Smooth muscle cell (in vitro differentiated cells): Measurements from ENCODE around the gene ALDH3A2. TPM values are rescaled to one million over a fixed set of nuclear protein-coding genes. Genes with fewer than 3 reads are reported as not detected.

Experiments
- DNase-seq: peaks from one replicate; lab custom pipeline; 2025; ENCODE audit not compliant: unreplicated experiment; lab: John Stamatoyannopoulos, UW
- H2AFZ ChIP-seq: fragments of 200-600 bp; sonication (generic); 2 replicates; pipeline ENCODE4 v1.6.0; 2016; ENCODE audit warnings: antibody characterized with exemption, low read depth, mild to moderate bottlenecking
- H3F3A ChIP-seq: fragments of 200-600 bp; sonication (generic); 2 replicates; pipeline ENCODE4 v1.6.0; 2017; ENCODE audit warnings: antibody characterized with exemption, low read depth
- H3K27ac ChIP-seq: fragments of 200-600 bp; sonication (generic); 2 replicates; pipeline ENCODE4 v1.5.1; 2016; ENCODE audit warnings: low read depth, mild to moderate bottlenecking
- H3K27me3 ChIP-seq: fragments of 200-600 bp; sonication (generic); 2 replicates; pipeline ENCODE4 v1.6.1; 2016; ENCODE audit warnings: low read depth, mild to moderate bottlenecking
- H3K36me3 ChIP-seq: fragments of 200-600 bp; sonication (generic); 2 replicates; pipeline ENCODE4 v1.5.1; 2016; ENCODE audit warnings: low read depth
- H3K4me1 ChIP-seq: fragments of 200-600 bp; sonication (generic); 2 replicates; pipeline ENCODE4 v1.5.1; 2016; ENCODE audit warnings: low read depth
- H3K4me2 ChIP-seq: fragments of 200-600 bp; sonication (generic); 2 replicates; pipeline ENCODE4 v1.6.0; 2016; ENCODE audit warnings: mild to moderate bottlenecking
- H3K4me3 ChIP-seq: fragments of 200-600 bp; sonication (generic); 2 replicates; pipeline ENCODE4 v1.5.1; 2016; ENCODE audit warnings: mild to moderate bottlenecking
- H3K79me2 ChIP-seq: fragments of 200-600 bp; sonication (generic); 2 replicates; pipeline ENCODE4 v1.6.0; 2016; ENCODE audit warnings: low read depth, mild to moderate bottlenecking
- H3K9ac ChIP-seq: fragments of 200-600 bp; sonication (generic); 2 replicates; pipeline ENCODE4 v1.6.0; 2016; ENCODE audit warnings: low read depth
- H3K9me3 ChIP-seq: fragments of 200-600 bp; sonication (generic); replicated peaks from 2 replicates; pipeline ENCODE4 v1.5.1; 2016; ENCODE audit warnings: low read depth
- H4K20me1 ChIP-seq: fragments of 200-600 bp; sonication (generic); 2 replicates; pipeline ENCODE4 v1.6.0; 2016; ENCODE audit warnings: low read depth
- WGBS: methylation state at CpG from one replicate; pipeline ENCODE4 v1.1.7; 2016; ENCODE audit warnings: low lambda C conversion rate; 5-methylcytosine and 5-hydroxymethylcytosine counted together
- polyA plus RNA-seq: library from polyadenylated mRNA; unstranded; fragments of >200 nt; fragmentation: Nextera tagmentation; extraction: Ambion mirVana; gene quantifications from 2 replicates; pipeline ENCODE4 v1.2.1, GENCODE V29; 2016
- total RNA-seq: library from RNA; depleted of rRNA; stranded (reverse); fragments of >200 nt; gene quantifications from 2 replicates; pipeline ENCODE4 v1.2.3, GENCODE V29; 2014
- TF ChIP-seq, protein P1 (sequence below): fragments of 200-600 bp; sonication (generic); IDR thresholded peaks from 2 replicates; pipeline ENCODE4 v1.5.1; 2017; ENCODE audit warnings: borderline replicate concordance, mild to moderate bottlenecking, antibody characterized with exemption; ENCODE audit not compliant: insufficient read depth, poor library complexity, severe bottlenecking

The ALDH3A2 gene
- total and polyA plus RNA-seq, 2 experiments from 2014 or later = 13.5 to 26.9 TPM

DNA sequence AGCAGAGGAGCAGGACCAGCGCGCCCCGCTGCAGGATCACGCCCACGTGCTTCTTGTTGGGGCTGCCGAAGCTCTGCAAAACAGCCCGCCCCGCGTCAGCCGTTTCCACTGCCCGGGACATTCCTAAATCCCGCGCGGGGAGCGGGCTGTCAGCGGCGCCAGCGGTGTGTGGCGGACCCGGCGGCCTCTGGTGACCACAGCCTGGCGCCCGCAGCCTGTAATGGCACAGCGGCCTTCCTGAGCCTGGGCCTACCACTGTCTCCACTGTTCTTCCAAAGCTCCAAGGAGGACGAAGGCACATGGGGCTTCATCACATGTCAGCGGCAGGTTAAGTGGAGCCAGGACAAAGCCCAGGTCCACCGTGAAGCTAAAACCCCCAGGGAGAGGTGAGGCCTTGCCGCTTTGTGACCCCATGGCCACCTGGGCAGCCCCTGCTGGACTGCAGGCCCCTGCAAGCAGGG is 65.4 kb downstream of the ALDH3A2 start:
- TF ChIP-seq, protein P1, sequence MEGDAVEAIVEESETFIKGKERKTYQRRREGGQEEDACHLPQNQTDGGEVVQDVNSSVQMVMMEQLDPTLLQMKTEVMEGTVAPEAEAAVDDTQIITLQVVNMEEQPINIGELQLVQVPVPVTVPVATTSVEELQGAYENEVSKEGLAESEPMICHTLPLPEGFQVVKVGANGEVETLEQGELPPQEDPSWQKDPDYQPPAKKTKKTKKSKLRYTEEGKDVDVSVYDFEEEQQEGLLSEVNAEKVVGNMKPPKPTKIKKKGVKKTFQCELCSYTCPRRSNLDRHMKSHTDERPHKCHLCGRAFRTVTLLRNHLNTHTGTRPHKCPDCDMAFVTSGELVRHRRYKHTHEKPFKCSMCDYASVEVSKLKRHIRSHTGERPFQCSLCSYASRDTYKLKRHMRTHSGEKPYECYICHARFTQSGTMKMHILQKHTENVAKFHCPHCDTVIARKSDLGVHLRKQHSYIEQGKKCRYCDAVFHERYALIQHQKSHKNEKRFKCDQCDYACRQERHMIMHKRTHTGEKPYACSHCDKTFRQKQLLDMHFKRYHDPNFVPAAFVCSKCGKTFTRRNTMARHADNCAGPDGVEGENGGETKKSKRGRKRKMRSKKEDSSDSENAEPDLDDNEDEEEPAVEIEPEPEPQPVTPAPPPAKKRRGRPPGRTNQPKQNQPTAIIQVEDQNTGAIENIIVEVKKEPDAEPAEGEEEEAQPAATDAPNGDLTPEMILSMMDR = no peak
- DNase-seq = no peak
- H2AFZ ChIP-seq = no peak overlapping the region
- no peaks in the 10 kb centered on the region for H3K79me2 ChIP-seq
- WGBS = 95% methylated on average over 21 of the region's 28 CpGs
- H3K9me3 ChIP-seq = no peaks in the 10 kb centered on the region
- H4K20me1 ChIP-seq = no peaks in the 10 kb centered on the region
- no peak overlapping the region for H3K27ac ChIP-seq
- H3K4me2 ChIP-seq = no peak overlapping the region
- no peaks in the 10 kb centered on the region for H3K27me3 ChIP-seq
- H3K9ac ChIP-seq = no peak overlapping the region
- H3K36me3 ChIP-seq = no peaks in the 10 kb centered on the region
- H3F3A ChIP-seq = no peaks in the 10 kb centered on the region
- H3K4me3 ChIP-seq = no peak overlapping the region
- peaks cover 5% of the 10 kb centered on the region for H3K4me1 ChIP-seq

DNA sequence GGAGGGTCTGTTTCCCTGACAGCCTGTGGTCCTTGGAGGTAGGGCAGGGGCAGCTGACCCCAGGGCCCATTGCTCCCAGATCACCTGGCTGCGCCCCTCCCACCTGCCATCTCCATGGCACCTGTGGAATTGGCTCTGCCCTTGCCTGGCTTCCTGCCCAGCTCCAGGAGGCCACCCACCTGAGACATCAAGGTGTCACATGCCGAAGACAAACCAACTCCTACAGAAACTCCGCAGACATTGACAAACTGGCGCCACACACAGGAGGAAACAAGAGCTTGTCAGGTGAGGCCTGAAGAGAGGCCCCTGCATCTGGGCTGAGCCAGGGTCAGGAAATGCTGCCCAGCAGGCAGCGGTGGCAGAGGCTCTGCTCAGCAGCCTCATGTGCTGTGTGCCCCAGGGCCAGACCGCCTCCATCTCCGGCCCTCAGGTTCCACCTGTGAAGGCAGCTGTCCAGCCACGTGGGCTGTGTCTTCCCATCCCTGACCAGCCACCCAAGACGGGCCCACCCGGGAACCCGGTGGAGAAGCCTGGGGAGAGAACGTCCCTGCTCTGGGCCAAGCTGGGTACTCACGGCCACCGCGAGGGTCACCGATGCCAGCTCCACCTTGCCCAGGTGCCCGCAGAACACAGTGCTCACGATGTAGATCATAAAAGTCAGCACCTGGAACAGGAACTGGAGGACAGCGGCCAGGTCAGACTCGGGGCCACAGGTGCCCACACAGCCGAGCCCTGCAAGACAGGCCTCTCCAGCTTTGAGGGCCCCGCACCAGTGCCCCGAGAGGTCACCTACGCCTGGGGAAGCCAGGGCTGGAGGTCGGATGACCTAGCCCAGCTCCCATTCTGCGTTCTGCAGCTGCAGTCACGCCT is 66.2 kb downstream of the ALDH3A2 start:
- H3K4me2 ChIP-seq = no peak overlapping the region
- no peaks in the 10 kb centered on the region for H4K20me1 ChIP-seq
- H3K79me2 ChIP-seq = no peaks in the 10 kb centered on the region
- H3K27ac ChIP-seq = no peak overlapping the region
- TF ChIP-seq, protein P1 = no peak
- peaks cover 5% of the 10 kb centered on the region for H3K4me1 ChIP-seq
- H3K9ac ChIP-seq = no peak overlapping the region
- H2AFZ ChIP-seq = no peak overlapping the region
- 96% methylated on average over 26 of the region's 27 CpGs for WGBS
- no peaks in the 10 kb centered on the region for H3K9me3 ChIP-seq
- H3K4me3 ChIP-seq = no peak overlapping the region
- no peaks in the 10 kb centered on the region for H3K36me3 ChIP-seq
- no peaks in the 10 kb centered on the region for H3K27me3 ChIP-seq
- DNase-seq = no peak
- H3F3A ChIP-seq = no peaks in the 10 kb centered on the region

GRCh38 chr17:19716108-19717030 is 67.8 kb downstream of the ALDH3A2 start, which contains the start of gene SLC47A2:
SLC47A2 (minus strand) TSS chr17:19716584; CDS start chr17:19716555, 29 bp downstream.
- no peak within 1 kb of the TSS for H3K4me3 ChIP-seq
- no peaks in the 10 kb centered on the region for H4K20me1 ChIP-seq
- H2AFZ ChIP-seq = no peak within 1 kb of the TSS
- H3K4me2 ChIP-seq = no peak within 1 kb of the TSS
- TF ChIP-seq, protein P1 = no peak
- H3K4me1 ChIP-seq = peaks cover 5% of the 10 kb centered on the region
- H3K27me3 ChIP-seq = no peaks in the 10 kb centered on the region
- no peak within 1 kb of the TSS for H3K9ac ChIP-seq
- H3F3A ChIP-seq = no peaks in the 10 kb centered on the region
- H3K9me3 ChIP-seq = no peaks in the 10 kb centered on the region
- H3K36me3 ChIP-seq = no peaks in the 10 kb centered on the region
- no peaks in the 10 kb centered on the region for H3K79me2 ChIP-seq
- DNase-seq = no peak
- WGBS = 82% methylated on average over 13 of the region's 13 CpGs
- no peak within 1 kb of the TSS for H3K27ac ChIP-seq
